ENCODE results near the gene ATP2B2. TPM values are rescaled to one million over a fixed set of nuclear protein-coding genes. Genes with fewer than 3 reads are reported as not detected.

The ATP2B2 gene
- total RNA-seq, 1 experiment from 2014 or later = not detected

DNA sequence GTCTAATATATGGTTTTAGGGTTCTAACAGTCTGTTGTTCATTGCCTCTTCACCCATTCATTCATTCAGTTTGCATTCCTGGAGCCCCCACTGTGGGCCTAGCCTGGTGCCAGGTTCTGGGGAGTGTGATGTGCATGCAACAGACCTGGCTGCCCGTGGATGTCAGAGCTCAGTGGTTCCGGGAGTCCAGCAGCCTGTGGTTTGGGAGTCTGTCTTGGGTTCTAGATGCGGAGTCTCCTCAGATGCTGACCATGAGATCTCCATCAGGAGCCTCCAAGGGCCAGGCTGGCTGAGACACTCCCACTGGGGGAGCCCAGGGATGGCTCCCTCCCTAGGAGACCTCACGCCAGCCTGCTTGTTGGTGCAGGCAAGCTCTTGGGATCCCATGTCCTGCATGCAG lies 92.3 kb downstream of the ATP2B2 start:
- Histone ChIP-seq H3K36me3 (ENCODE audit: control insufficient read depth in 1 of 2, insufficient read depth in 2 of 2, low read length in 2 of 2) (no peaks in the 10 kb centered on the region), H3K79me2 (ENCODE audit: insufficient read depth, low read length) (no peaks in the 10 kb centered on the region), H3K4me2 (ENCODE audit: low read length) (no peak overlapping the region), H4K20me1 (ENCODE audit: insufficient read depth) (no peaks in the 10 kb centered on the region), H3K9me3 (ENCODE audit: control insufficient read depth in 1 of 2, insufficient read depth in 1 of 2, low read depth in 1 of 2, low read length in 2 of 2) (no peaks in the 10 kb centered on the region), H3K27ac (ENCODE audit: low read depth, low read length) (no peak overlapping the region), H3K4me1 (ENCODE audit: control insufficient read depth in 1 of 2, insufficient read depth in 2 of 2, low read length in 2 of 2) (no peaks in the 10 kb centered on the region), H2AFZ (ENCODE audit: low read depth, low read length, poor library complexity, severe bottlenecking) (no peak overlapping the region), H3K4me3 (replicated peaks in 1 of 2; ENCODE audit: low read depth in 1 of 2, low read length in 2 of 2) (no peak overlapping the region), H3K9me2 (ENCODE audit: insufficient read depth) (no peaks in the 10 kb centered on the region), H3K9ac (ENCODE audit: low read length) (no peak overlapping the region), H3K27me3 (ENCODE audit: insufficient read depth, low read length) (no peaks in the 10 kb centered on the region; the same call in 1 of the 2 replicates)
- ATAC-seq (no peak), DNase-seq (ENCODE audit: low read depth, low spot score) (no peak)
- RAD21 ChIA-PET (ENCODE audit: low non-redundant PET in 1 of 2, low total read pairs in 2 of 2, uncharacterized antibody in 2 of 2, unreplicated experiment in 2 of 2) = no interaction called here
- intact Hi-C loops (cut with micrococcal nuclease) = no loop called here
- CTCF ChIA-PET = no interaction called here
- no peak for TF ChIP-seq EZH2phosphoT487 (IDR thresholded peaks at IDR 0.05; ENCODE audit: borderline replicate concordance)
- no peak for TF ChIP-seq TCF7L2 (IDR thresholded peaks at IDR 0.05; ENCODE audit: borderline replicate concordance, extremely low read depth, insufficient read depth, insufficient read length)
- no peak for TF ChIP-seq EZH2 (IDR thresholded peaks at IDR 0.05)
- TF ChIP-seq POLR2AphosphoS5 (IDR thresholded peaks at IDR 0.05; ENCODE audit: low read depth, low read length) = no peak
- no peak for TF ChIP-seq EGR1 (IDR thresholded peaks at IDR 0.05; ENCODE audit: low read depth)
- TF ChIP-seq, protein P1, sequence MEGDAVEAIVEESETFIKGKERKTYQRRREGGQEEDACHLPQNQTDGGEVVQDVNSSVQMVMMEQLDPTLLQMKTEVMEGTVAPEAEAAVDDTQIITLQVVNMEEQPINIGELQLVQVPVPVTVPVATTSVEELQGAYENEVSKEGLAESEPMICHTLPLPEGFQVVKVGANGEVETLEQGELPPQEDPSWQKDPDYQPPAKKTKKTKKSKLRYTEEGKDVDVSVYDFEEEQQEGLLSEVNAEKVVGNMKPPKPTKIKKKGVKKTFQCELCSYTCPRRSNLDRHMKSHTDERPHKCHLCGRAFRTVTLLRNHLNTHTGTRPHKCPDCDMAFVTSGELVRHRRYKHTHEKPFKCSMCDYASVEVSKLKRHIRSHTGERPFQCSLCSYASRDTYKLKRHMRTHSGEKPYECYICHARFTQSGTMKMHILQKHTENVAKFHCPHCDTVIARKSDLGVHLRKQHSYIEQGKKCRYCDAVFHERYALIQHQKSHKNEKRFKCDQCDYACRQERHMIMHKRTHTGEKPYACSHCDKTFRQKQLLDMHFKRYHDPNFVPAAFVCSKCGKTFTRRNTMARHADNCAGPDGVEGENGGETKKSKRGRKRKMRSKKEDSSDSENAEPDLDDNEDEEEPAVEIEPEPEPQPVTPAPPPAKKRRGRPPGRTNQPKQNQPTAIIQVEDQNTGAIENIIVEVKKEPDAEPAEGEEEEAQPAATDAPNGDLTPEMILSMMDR (IDR thresholded peaks at IDR 0.05 in 2 of 3, conservative IDR thresholded peaks at IDR 0.05 in 1 of 3; ENCODE audit: borderline replicate concordance in 1 of 3, insufficient read depth in 1 of 3, low read depth in 2 of 3, low read length in 2 of 3) = no peak
- TF ChIP-seq YY1 (IDR thresholded peaks at IDR 0.05; ENCODE audit: extremely low read depth, insufficient replicate concordance, low read depth, low read length) = no peak
- no peak for TF ChIP-seq SP1 (IDR thresholded peaks at IDR 0.05; ENCODE audit: low read depth)
- no peak for TF ChIP-seq RAD21 (IDR thresholded peaks at IDR 0.05; ENCODE audit: low read depth)
- TF ChIP-seq SRF (IDR thresholded peaks at IDR 0.05; ENCODE audit: low read depth) = no peak
- no peak for TF ChIP-seq CEBPB (IDR thresholded peaks at IDR 0.05; ENCODE audit: low read depth)
- POLR2A ChIA-PET = no interaction called here
- BruUV-seq (replicated peaks) = no TSS peak

All from HCT116 (cell line).